Measurements from ENCODE around the gene TTBK2. TPM values are rescaled to one million over a fixed set of nuclear protein-coding genes. Genes with fewer than 3 reads are reported as not detected.

The TTBK2 gene
- total and polyA plus RNA-seq, 4 donors: 1.0 to 6.4 (median 4.3) TPM

DNA sequence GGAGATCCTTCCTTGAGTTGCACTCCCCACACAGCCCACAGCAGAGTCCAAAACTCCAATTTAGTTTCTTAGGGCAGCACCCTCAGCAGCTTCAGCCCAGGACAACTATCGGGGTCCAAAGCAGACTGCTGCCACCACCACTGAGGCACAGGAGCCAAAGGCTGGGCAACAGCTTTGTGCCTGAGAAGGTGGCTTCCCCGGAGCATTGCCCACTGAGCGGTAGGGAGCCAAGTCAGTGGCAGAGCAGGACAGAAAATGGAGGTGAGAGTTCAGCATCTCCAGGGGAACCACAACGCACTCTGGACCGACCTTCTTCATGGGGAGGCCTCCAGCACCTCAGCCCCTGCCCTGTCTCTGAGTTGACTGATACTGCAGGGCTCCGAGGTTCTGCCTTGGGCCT lies 227.1 kb downstream of the TTBK2 start:
- H3K27me3 ChIP-seq (ENCODE audit: control insufficient read depth in 4 of 4, insufficient read depth in 4 of 4, low read length in 3 of 4): no peaks in the 10 kb centered on the region
- H3K36me3 ChIP-seq (ENCODE audit: control insufficient read depth in 4 of 4, insufficient read depth in 3 of 4, low read depth in 1 of 4, low read length in 3 of 4): peaks cover 0 to 1% (median 0%) of the 10 kb centered on the region in 4 donors
- 96% methylated on average over 6 of the region's 6 CpGs for WGBS
- no peak overlapping the region for H3K27ac ChIP-seq (ENCODE audit: low read depth in 1 of 2, low read length in 2 of 2)
- H3K9ac ChIP-seq (ENCODE audit: low read depth in 1 of 2, low read length in 2 of 2): no peak overlapping the region
- H3K4me1 ChIP-seq (ENCODE audit: control insufficient read depth in 4 of 4, insufficient read depth in 4 of 4, low read length in 3 of 4): no peaks in the 10 kb centered on the region
- no peak for DNase-seq (ENCODE audit: low spot score)
- no peak overlapping the region for H3K4me3 ChIP-seq (ENCODE audit: low read depth in 1 of 3, low read length in 3 of 3)
- TF ChIP-seq YY1 (IDR thresholded peaks at IDR 0.05) (no peak), SP1 (IDR thresholded peaks at IDR 0.05) (no peak), RAD21 (IDR thresholded peaks at IDR 0.05) (no peak), JUND (IDR thresholded peaks at IDR 0.05) (no peak), NR2F2 (IDR thresholded peaks at IDR 0.05) (no peak), HNF4G (IDR thresholded peaks at IDR 0.05) (no peak), TAF1 (conservative IDR thresholded peaks at IDR 0.05) (no peak), REST (IDR thresholded peaks at IDR 0.05) (no peak), EGR1 (IDR thresholded peaks at IDR 0.05; ENCODE audit: low read depth in 2 of 2) (no peak), FOXA1 (IDR thresholded peaks at IDR 0.05) (no peak)
- TF ChIP-seq, protein P1, sequence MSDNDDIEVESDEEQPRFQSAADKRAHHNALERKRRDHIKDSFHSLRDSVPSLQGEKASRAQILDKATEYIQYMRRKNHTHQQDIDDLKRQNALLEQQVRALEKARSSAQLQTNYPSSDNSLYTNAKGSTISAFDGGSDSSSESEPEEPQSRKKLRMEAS (IDR thresholded peaks at IDR 0.05): no peak
- TF ChIP-seq, protein P2, sequence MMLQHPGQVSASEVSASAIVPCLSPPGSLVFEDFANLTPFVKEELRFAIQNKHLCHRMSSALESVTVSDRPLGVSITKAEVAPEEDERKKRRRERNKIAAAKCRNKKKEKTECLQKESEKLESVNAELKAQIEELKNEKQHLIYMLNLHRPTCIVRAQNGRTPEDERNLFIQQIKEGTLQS (IDR thresholded peaks at IDR 0.05): no peak
- H3K9me3 ChIP-seq (ENCODE audit: control insufficient read depth in 4 of 4, low read length in 3 of 4): no peaks in the 10 kb centered on the region

DNA sequence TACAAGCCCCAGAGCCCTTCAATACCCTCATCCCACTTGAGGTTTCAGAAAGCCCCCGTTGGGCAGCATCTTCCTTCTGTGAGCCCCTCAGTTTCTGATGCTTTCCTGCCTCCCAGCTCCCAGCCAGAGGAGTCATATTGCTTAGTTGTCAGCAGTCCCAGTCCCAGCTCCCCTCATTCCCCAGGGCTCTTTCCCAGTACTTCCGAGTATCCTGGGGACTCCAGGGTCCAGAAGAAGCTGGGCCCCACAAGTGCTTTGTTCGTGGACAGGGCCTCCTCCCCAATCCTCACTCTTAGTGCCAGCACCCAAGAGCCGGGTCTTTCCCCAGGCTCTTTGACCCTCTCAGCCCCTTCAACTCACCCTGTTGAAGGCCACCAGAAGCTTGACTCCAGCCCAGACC lies 227.6 kb downstream of the TTBK2 start:
- Histone ChIP-seq H3K27me3 (ENCODE audit: control insufficient read depth in 4 of 4, insufficient read depth in 4 of 4, low read length in 3 of 4) (no peaks in the 10 kb centered on the region), H3K36me3 (ENCODE audit: control insufficient read depth in 4 of 4, insufficient read depth in 3 of 4, low read depth in 1 of 4, low read length in 3 of 4) (peaks cover 0 to 1% (median 0%) of the 10 kb centered on the region in 4 donors), H3K9me3 (ENCODE audit: control insufficient read depth in 4 of 4, low read length in 3 of 4) (no peaks in the 10 kb centered on the region), H3K4me3 (ENCODE audit: low read depth in 1 of 3, low read length in 3 of 3) (no peak overlapping the region), H3K9ac (ENCODE audit: low read depth in 1 of 2, low read length in 2 of 2) (no peak overlapping the region), H3K27ac (ENCODE audit: low read depth in 1 of 2, low read length in 2 of 2) (no peak overlapping the region), H3K4me1 (ENCODE audit: control insufficient read depth in 4 of 4, insufficient read depth in 4 of 4, low read length in 3 of 4) (no peaks in the 10 kb centered on the region)
- DNase-seq (ENCODE audit: low spot score): no peak
- 93% methylated on average over 4 of the region's 4 CpGs for WGBS
- TF ChIP-seq SP1 (IDR thresholded peaks at IDR 0.05) (no peak), YY1 (IDR thresholded peaks at IDR 0.05) (no peak), NR2F2 (IDR thresholded peaks at IDR 0.05) (no peak), JUND (IDR thresholded peaks at IDR 0.05) (no peak), GABPA (IDR thresholded peaks at IDR 0.05 in 1 of 2, conservative IDR thresholded peaks at IDR 0.05 in 1 of 2) (no peak), FOXA1 (IDR thresholded peaks at IDR 0.05) (no peak), RXRA (IDR thresholded peaks at IDR 0.05) (no peak), FOXA2 (IDR thresholded peaks at IDR 0.05) (no peak), REST (IDR thresholded peaks at IDR 0.05) (no peak), HNF4A (conservative IDR thresholded peaks at IDR 0.05) (no peak)
- TF ChIP-seq, protein P2 (IDR thresholded peaks at IDR 0.05): no peak
- TF ChIP-seq, protein P3, sequence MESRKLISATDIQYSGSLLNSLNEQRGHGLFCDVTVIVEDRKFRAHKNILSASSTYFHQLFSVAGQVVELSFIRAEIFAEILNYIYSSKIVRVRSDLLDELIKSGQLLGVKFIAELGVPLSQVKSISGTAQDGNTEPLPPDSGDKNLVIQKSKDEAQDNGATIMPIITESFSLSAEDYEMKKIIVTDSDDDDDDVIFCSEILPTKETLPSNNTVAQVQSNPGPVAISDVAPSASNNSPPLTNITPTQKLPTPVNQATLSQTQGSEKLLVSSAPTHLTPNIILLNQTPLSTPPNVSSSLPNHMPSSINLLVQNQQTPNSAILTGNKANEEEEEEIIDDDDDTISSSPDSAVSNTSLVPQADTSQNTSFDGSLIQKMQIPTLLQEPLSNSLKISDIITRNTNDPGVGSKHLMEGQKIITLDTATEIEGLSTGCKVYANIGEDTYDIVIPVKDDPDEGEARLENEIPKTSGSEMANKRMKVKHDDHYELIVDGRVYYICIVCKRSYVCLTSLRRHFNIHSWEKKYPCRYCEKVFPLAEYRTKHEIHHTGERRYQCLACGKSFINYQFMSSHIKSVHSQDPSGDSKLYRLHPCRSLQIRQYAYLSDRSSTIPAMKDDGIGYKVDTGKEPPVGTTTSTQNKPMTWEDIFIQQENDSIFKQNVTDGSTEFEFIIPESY (IDR thresholded peaks at IDR 0.05): no peak

Measured in liver (tissue), 9 donors.